ENCODE measurements around the gene RFNG.
A peak's percentile ranks its signal among the peaks of the same experiment; 100 is the strongest.

Gene RFNG, protein sequence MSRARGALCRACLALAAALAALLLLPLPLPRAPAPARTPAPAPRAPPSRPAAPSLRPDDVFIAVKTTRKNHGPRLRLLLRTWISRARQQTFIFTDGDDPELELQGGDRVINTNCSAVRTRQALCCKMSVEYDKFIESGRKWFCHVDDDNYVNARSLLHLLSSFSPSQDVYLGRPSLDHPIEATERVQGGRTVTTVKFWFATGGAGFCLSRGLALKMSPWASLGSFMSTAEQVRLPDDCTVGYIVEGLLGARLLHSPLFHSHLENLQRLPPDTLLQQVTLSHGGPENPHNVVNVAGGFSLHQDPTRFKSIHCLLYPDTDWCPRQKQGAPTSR

GRCh38 chr17:82051776-82052637 lies at the start of gene RFNG, which contains the start of gene GPS1:
Gene RFNG (minus strand): TSS chr17:82051811. CDS start chr17:82051766, 45 bp downstream.
Gene GPS1 (plus strand): TSS chr17:82051898. CDS start chr17:82051932, 34 bp downstream.
- peak; percentile 80 for DNase-seq

- DNase-seq = no peak
Observed at GRCh38 chr17:82101301-82101715, 49.7 kb upstream of the RFNG start.

DNA sequence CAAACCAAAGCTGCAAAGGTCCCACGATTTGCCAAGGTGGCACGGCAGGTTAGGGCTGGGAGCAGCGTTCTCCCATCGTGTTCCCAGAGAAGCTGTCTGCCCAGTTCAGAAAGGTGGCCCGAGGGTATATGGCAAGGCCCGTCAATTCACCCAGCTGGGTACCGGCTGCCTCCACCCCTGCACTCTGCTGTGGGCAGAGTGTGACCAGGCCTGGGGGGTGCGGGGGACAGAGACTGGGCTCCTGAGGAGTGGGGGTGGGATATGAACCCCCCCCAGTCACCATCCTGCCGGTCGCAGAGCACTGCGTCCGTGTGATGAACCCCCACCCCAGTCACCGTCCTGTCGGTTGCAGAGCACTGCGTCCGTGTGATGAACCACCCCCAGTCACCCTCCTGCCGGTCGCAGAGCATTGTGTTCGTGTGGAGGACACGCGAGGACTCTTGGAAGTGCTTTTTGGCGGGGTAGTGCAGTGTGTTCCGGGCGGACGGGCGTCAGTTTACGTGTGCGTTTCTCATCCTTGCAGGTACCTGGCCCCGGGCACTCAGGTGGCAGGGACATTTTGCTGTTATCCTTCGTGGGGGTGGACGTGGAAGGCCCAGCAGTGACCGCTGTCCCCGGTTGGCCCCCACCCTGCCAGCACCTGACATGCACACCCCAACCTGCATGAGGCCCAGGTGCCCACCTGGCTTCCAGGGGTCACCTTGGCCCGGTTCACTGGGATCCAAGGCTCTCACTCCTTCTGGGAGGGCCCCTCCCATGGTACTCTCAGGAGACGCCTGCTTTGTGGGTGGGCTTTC lies 49.1 kb upstream of the RFNG start:
- no peak for DNase-seq

DNA sequence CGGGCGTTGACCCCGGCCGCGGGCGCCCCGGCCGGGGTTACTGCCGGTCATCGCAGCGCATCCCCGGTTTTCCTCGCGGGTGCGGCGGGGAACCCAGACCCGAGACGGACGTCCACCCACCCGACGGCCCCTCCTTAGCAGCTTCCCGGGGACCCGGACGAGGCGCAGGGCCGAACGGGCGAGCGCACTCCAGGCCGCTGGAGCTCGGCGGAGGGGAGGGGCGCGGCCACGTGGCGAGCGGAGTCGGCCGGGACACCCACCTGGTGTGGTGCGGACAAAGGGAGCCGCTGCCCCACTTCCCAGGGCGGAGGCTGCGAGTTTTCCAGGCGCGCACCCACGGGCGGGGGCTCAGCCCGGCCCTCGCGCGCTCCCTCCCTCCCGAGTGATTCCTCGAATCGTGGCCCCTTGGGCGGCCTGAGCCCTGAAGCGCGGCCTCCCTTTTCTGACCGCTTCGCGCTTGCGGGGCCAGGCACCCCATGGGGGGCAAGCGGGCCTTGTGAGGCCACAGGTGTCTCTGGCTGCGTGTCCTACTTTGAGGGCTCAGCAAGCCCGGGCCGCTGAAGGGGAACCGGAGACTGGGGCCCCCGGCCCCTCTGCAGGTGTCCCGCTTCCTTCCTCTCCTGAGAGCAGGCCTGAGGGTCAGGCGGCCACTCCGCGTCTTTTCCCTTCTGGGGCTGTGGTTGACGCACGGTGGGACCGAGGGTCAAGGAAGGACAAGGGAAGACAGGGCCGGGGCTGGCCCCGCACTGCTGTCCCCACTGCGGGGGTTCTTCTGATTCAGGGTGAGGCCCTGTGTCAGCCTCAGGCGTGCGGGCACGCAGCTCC lies 47.5 kb upstream of the RFNG start:
- no peak for DNase-seq

- peak; percentile 92 to 93 for DNase-seq
Observed at GRCh38 chr17:82098169-82098938, 46.7 kb upstream of the RFNG start, which contains the start of gene FASN. Gene FASN (minus strand): TSS chr17:82098236. CDS start chr17:82096445, 1,791 bp downstream.

DNA sequence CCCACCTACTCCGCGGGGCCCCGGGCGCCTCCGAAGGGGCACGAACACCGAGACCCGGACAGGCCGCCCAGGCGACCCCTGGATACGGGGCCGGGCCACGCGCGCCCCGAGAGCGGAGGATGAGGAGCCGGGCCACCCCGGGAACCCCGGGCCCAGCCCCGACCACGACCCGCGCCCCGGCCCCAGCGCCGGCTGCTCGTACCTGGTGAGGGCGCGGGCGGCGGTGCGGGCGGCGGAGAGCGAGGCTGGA lies 46.2 kb upstream of the RFNG start:
- peak; percentile 49 to 67 for DNase-seq

DNA sequence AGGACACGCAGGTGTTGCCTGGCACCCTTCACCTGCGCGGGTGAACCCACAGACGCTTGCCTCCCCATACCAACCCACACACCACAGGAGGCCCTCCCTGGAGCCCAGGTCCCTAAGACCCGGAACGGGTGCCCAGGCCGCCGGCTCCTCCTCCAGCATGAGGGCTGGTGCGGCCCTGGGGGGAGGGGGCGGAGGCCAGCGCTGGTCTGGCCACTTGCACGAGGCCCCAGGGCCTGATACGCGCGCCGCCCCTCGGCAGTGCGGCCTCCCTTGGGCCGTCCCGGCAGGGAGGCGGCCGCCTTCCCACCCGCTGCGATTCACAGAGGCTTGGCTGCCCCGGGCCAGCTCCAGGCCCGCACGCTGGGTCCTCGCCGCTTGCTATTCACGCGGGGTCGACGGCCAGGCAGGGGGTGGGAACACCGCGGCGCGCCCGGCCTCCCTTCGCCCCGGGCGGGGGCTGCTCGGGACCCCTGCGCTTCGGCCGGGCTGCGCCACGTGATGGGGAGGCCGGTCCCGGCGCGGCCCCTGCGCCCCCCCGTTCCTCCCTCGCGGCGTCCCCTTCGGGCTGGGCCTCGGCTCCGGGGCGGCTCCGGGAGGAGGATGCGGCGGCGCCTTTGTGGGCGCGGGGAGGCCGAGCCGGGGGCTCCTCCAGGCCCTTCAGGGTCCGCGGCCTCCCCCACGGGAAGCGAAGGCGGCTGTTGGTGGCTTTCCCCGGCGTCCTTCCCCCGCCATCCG lies 45.7 kb upstream of the RFNG start:
- peak in 1 of 2 donors; percentile 34 for DNase-seq

GRCh38 chr17:82096709-82097183 lies 45.1 kb upstream of the RFNG start:
- DNase-seq = no peak

DNA sequence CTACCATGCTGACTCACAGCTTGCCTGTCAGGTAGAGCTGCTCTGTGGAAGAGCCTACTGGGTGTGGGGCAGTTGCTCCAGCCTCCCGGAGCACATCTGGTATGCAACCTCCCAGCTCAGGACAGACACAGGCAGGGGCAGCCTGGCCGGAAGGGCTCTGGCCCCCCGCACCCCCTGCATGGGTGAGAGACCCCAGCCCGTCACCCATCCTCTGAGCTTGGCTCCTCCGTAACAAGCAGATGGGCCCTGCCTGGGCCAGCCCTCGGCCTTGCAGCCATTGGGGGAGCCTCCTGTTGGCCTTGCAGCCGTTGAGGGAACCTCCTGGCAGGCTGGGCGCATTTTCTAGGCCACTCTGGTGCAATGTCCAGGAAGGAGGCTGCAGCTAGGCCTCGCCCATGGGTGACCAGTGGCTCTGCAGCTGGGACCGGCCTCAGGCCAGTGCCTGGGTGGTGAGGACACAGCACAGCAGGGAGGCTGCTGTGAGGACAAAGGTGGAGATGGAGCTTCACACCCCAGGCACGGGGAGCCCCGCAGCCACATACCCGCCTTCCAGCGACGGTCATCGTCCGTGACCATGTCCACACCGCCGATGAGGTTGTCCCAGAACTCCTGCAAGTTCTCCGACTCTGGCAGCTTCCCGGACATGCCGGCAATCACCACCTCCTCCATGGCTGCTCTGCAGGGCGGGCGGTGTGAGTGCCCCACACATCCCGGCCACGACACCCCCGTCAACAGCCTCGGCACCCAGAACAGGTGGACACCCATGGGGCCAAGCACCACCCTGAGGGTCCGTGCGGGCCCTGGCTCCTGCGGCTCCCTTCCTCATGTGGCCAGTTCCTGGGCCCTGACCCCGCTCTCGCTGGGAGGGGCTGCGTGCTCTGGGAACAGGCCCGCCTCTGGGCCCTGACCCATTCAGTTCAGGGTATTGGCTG lies 44.4 kb upstream of the RFNG start:
- no peak for DNase-seq

DNA sequence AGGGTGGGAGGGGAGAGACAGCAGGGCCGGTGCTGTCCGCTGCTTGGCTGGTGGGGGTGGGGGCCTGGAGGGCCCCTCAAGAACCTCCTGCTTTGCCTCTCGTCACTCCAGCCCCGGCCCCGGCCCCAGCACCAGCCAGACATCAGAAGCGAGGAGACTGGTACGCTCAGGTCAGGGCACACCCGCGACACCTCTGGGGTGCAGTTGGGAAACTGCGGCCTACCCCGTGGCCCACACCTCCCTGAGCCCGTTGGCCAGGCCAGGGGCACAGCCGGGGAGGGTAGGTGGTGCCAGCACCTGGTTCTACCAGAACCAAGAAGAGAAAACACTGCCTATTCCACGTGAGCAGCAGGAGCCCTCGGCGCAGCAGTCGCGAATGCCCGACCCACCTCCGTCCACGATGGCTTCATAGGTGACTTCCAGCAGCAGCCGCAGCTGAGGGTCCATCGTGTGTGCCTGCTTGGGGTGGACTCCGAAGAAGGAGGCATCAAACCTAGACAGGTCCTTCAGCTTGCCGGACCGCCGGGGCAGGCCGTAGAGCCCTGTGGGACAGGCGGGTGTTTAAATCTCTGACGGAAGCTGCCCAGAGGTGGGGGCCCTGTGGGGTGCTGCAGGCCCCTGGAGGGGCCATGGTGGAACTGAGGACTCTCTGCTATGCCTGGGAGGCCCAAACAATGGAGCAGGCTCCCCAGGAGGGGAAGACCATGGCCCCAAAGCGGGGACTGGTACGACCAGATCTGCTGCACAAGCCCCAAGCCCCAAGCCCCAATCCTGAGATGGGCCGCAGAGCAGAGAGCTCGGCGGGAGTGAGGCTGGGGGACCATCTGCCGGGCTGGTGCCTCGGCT lies 43.5 kb upstream of the RFNG start:
- no peak for DNase-seq

GRCh38 chr17:82092995-82093751 lies 41.6 kb upstream of the RFNG start:
- no peak for DNase-seq

- DNase-seq = no peak
Observed at GRCh38 chr17:82092628-82092994, 41.0 kb upstream of the RFNG start.

GRCh38 chr17:82092094-82092586 lies 40.5 kb upstream of the RFNG start:
- no peak for DNase-seq

- DNase-seq = no peak
Observed at GRCh38 chr17:82091264-82092066, 39.9 kb upstream of the RFNG start.

DNA sequence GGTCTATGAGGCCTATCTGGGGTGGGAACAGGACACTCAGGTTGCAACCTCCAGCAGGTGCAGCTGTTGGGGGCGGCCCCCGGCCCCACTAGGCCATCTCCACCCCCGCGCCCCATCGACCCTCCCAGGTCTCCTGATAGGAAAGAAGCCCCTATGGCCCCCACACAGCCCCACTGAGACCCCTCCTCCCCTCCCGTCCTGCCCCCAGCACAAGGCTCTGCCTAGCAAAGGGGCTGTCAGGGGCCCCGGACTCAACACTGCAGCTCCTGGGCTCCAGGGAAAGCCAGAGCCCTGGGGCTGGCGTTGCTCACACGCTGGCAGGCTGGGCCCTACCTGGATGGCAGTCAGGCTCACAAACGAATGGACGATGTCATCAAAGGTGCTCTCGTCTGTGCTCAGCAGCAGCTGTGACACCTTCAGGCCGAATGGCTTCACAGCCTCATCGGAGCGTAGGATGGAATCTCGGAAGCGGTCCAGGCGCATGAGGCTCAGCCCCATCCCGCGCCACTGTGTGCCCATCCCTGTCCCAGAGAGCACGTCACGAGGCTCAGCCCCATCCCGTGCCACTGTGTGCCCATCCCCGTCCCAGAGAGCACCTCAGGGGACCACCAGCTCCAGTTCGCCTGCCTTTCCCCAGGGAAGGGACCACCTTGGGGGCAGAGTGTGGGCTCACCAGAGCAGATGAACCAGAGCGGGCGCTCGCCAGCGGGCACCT lies 39.1 kb upstream of the RFNG start:
- no peak for DNase-seq
